ENCODE data around the gene MEA1.
"Not testable (repeated sequence)": the region's sequence is repeated elsewhere in the genome, so short reads cannot be mapped to it uniquely, and the experiment has no call there.

Gene MEA1

GRCh38 chr6:43052842-43053544 is 39.2 kb upstream of the MEA1 start:
- Histone ChIP-seq H3K4me3 (ENCODE audit: low read length) (peak overlapping the region; percentile 79), H3K9ac (ENCODE audit: low read length) (peak overlapping the region; percentile 90), H3K36me3 (ENCODE audit: control insufficient read depth, low read depth, low read length) (peaks cover 14% of the 10 kb centered on the region)

GRCh38 chr6:43052225-43052841 is 38.6 kb upstream of the MEA1 start:
- Histone ChIP-seq H3K4me3 (ENCODE audit: low read length) (no peak overlapping the region), H3K27ac (ENCODE audit: low read length) (no peak overlapping the region), H3K4me1 (ENCODE audit: control insufficient read depth, low read depth, low read length) (peaks cover 8% of the 10 kb centered on the region), H3K27me3 (ENCODE audit: control insufficient read depth, insufficient read depth, low read length) (no peaks in the 10 kb centered on the region), H3K9ac (ENCODE audit: low read length) (peak overlapping the region; percentile 90), H3K9me3 (ENCODE audit: control insufficient read depth, low read depth, low read length) (no peaks in the 10 kb centered on the region), H3K36me3 (ENCODE audit: control insufficient read depth, low read depth, low read length) (peaks cover 14% of the 10 kb centered on the region)

More at GRCh38 chr6:43052842-43053544, 39.2 kb upstream of the MEA1 start:
- H3K9me3 ChIP-seq (ENCODE audit: control insufficient read depth, low read depth, low read length) = no peaks in the 10 kb centered on the region
- H3K27me3 ChIP-seq (ENCODE audit: control insufficient read depth, insufficient read depth, low read length) = no peaks in the 10 kb centered on the region
- peak overlapping the region; percentile 63 for H3K27ac ChIP-seq (ENCODE audit: low read length)
- peaks cover 8% of the 10 kb centered on the region for H3K4me1 ChIP-seq (ENCODE audit: control insufficient read depth, low read depth, low read length)

GRCh38 chr6:43050981-43051380 is 37.2 kb upstream of the MEA1 start:
- Histone ChIP-seq H3K27me3 (ENCODE audit: control insufficient read depth, insufficient read depth, low read length) (no peaks in the 10 kb centered on the region), H3K4me3 (ENCODE audit: low read length) (no peak overlapping the region), H3K27ac (ENCODE audit: low read length) (no peak overlapping the region), H3K9ac (ENCODE audit: low read length) (no peak overlapping the region), H3K9me3 (ENCODE audit: control insufficient read depth, low read depth, low read length) (no peaks in the 10 kb centered on the region), H3K36me3 (ENCODE audit: control insufficient read depth, low read depth, low read length) (peaks cover 17% of the 10 kb centered on the region), H3K4me1 (ENCODE audit: control insufficient read depth, low read depth, low read length) (peaks cover 8% of the 10 kb centered on the region)

- peaks cover 19% of the 10 kb centered on the region for H3K36me3 ChIP-seq (ENCODE audit: control insufficient read depth, low read depth, low read length)
- H3K9ac ChIP-seq (ENCODE audit: low read length) = no peak overlapping the region
- no peaks in the 10 kb centered on the region for H3K27me3 ChIP-seq (ENCODE audit: control insufficient read depth, insufficient read depth, low read length)
- peaks cover 2% of the 10 kb centered on the region for H3K4me1 ChIP-seq (ENCODE audit: control insufficient read depth, low read depth, low read length)
- H3K9me3 ChIP-seq (ENCODE audit: control insufficient read depth, low read depth, low read length) = no peaks in the 10 kb centered on the region
- no peak overlapping the region for H3K27ac ChIP-seq (ENCODE audit: low read length)
- no peak overlapping the region for H3K4me3 ChIP-seq (ENCODE audit: low read length)
Measured at GRCh38 chr6:43047998-43048397, 34.3 kb upstream of the MEA1 start.

- Histone ChIP-seq H3K9ac (ENCODE audit: low read length) (no peak overlapping the region), H3K27me3 (ENCODE audit: control insufficient read depth, insufficient read depth, low read length) (no peaks in the 10 kb centered on the region), H3K4me3 (ENCODE audit: low read length) (no peak overlapping the region), H3K9me3 (ENCODE audit: control insufficient read depth, low read depth, low read length) (no peaks in the 10 kb centered on the region), H3K36me3 (ENCODE audit: control insufficient read depth, low read depth, low read length) (peaks cover 28% of the 10 kb centered on the region), H3K4me1 (ENCODE audit: control insufficient read depth, low read depth, low read length) (no peaks in the 10 kb centered on the region), H3K27ac (ENCODE audit: low read length) (no peak overlapping the region)
Measured at GRCh38 chr6:43045371-43045930, 31.7 kb upstream of the MEA1 start.

- H3K36me3 ChIP-seq (ENCODE audit: control insufficient read depth, low read depth, low read length) = peaks cover 26% of the 10 kb centered on the region
- H3K9me3 ChIP-seq (ENCODE audit: control insufficient read depth, low read depth, low read length) = no peaks in the 10 kb centered on the region
- H3K27me3 ChIP-seq (ENCODE audit: control insufficient read depth, insufficient read depth, low read length) = no peaks in the 10 kb centered on the region
- no peak overlapping the region for H3K27ac ChIP-seq (ENCODE audit: low read length)
- no peak overlapping the region for H3K4me3 ChIP-seq (ENCODE audit: low read length)
- no peaks in the 10 kb centered on the region for H3K4me1 ChIP-seq (ENCODE audit: control insufficient read depth, low read depth, low read length)
- H3K9ac ChIP-seq (ENCODE audit: low read length) = no peak overlapping the region
Measured at GRCh38 chr6:43043310-43043709, 29.6 kb upstream of the MEA1 start.

GRCh38 chr6:43041475-43041874 is 27.7 kb upstream of the MEA1 start:
- H3K36me3 ChIP-seq (ENCODE audit: control insufficient read depth, low read depth, low read length) = peaks cover 32% of the 10 kb centered on the region
- H3K9me3 ChIP-seq (ENCODE audit: control insufficient read depth, low read depth, low read length); H3K4me3 ChIP-seq (ENCODE audit: low read length); H3K9ac ChIP-seq (ENCODE audit: low read length); H3K4me1 ChIP-seq (ENCODE audit: control insufficient read depth, low read depth, low read length); H3K27me3 ChIP-seq (ENCODE audit: control insufficient read depth, insufficient read depth, low read length); H3K27ac ChIP-seq (ENCODE audit: low read length): not testable (repeated sequence)

GRCh38 chr6:43040542-43041257 is 27.0 kb upstream of the MEA1 start:
- Histone ChIP-seq H3K4me3 (ENCODE audit: low read length) (no peak overlapping the region), H3K9ac (ENCODE audit: low read length) (no peak overlapping the region), H3K36me3 (ENCODE audit: control insufficient read depth, low read depth, low read length) (peaks cover 32% of the 10 kb centered on the region), H3K9me3 (ENCODE audit: control insufficient read depth, low read depth, low read length) (no peaks in the 10 kb centered on the region), H3K27ac (ENCODE audit: low read length) (no peak overlapping the region), H3K4me1 (ENCODE audit: control insufficient read depth, low read depth, low read length) (no peaks in the 10 kb centered on the region), H3K27me3 (ENCODE audit: control insufficient read depth, insufficient read depth, low read length) (no peaks in the 10 kb centered on the region)

GRCh38 chr6:43038727-43039126 is 25.0 kb upstream of the MEA1 start:
- H3K9me3 ChIP-seq (ENCODE audit: control insufficient read depth, low read depth, low read length) = no peaks in the 10 kb centered on the region
- H3K36me3 ChIP-seq (ENCODE audit: control insufficient read depth, low read depth, low read length) = peaks cover 32% of the 10 kb centered on the region
- no peaks in the 10 kb centered on the region for H3K4me1 ChIP-seq (ENCODE audit: control insufficient read depth, low read depth, low read length)
- no peak overlapping the region for H3K4me3 ChIP-seq (ENCODE audit: low read length)
- no peak overlapping the region for H3K9ac ChIP-seq (ENCODE audit: low read length)
- H3K27ac ChIP-seq (ENCODE audit: low read length) = no peak overlapping the region
- no peaks in the 10 kb centered on the region for H3K27me3 ChIP-seq (ENCODE audit: control insufficient read depth, insufficient read depth, low read length)

GRCh38 chr6:43037706-43038105 is 24.0 kb upstream of the MEA1 start:
- no peaks in the 10 kb centered on the region for H3K27me3 ChIP-seq (ENCODE audit: control insufficient read depth, insufficient read depth, low read length)
- no peak overlapping the region for H3K27ac ChIP-seq (ENCODE audit: low read length)
- no peak overlapping the region for H3K9ac ChIP-seq (ENCODE audit: low read length)
- no peaks in the 10 kb centered on the region for H3K4me1 ChIP-seq (ENCODE audit: control insufficient read depth, low read depth, low read length)
- H3K36me3 ChIP-seq (ENCODE audit: control insufficient read depth, low read depth, low read length) = peaks cover 24% of the 10 kb centered on the region
- H3K4me3 ChIP-seq (ENCODE audit: low read length) = no peak overlapping the region
- H3K9me3 ChIP-seq (ENCODE audit: control insufficient read depth, low read depth, low read length) = no peaks in the 10 kb centered on the region

GRCh38 chr6:43037197-43037596 is 23.5 kb upstream of the MEA1 start:
- Histone ChIP-seq H3K9ac (ENCODE audit: low read length) (no peak overlapping the region), H3K27me3 (ENCODE audit: control insufficient read depth, insufficient read depth, low read length) (no peaks in the 10 kb centered on the region), H3K4me1 (ENCODE audit: control insufficient read depth, low read depth, low read length) (no peaks in the 10 kb centered on the region), H3K9me3 (ENCODE audit: control insufficient read depth, low read depth, low read length) (no peaks in the 10 kb centered on the region), H3K36me3 (ENCODE audit: control insufficient read depth, low read depth, low read length) (peaks cover 26% of the 10 kb centered on the region), H3K4me3 (ENCODE audit: low read length) (no peak overlapping the region), H3K27ac (ENCODE audit: low read length) (no peak overlapping the region)

Measured in iPS-18a (cell line).